Myometrial cell (primary cell): ENCODE measurements around the gene SLC6A1. TPM values are rescaled to one million over a fixed set of nuclear protein-coding genes. Genes with fewer than 3 reads are reported as not detected.

Experiments used
- total RNA-seq: library from RNA; depleted of rRNA; stranded (reverse); fragments of >200 nt; gene quantifications from 2 replicates; pipeline ENCODE4 v1.2.3, GENCODE V29; 2015

SLC6A1 gene
- not detected in 2 replicates for total RNA-seq

GRCh38 chr3:10992017-10992942 is at the start of gene SLC6A1:
TSS of gene SLC6A1 (plus strand) at chr3:10992748. CDS start at chr3:11017212, 24,464 bp downstream.

Other genes starting within 250 kb of the SLC6A1 start
- gene SLC6A11, start 176.5 kb upstream of the SLC6A1 start, total RNA-seq, result not detected in 2 replicates
- 10.3 and 11.2 TPM in 2 replicates for gene HRH1, start 161.7 kb downstream of the SLC6A1 start, total RNA-seq